HepG2 (cell line): ENCODE results near the gene COL27A1. TPM values are rescaled to one million over a fixed set of nuclear protein-coding genes. Genes with fewer than 3 reads are reported as not detected.

Source experiments
- ASH2L ChIP-seq: fragments of 300-600, 200-600 bp; sonication (generic); IDR thresholded peaks from 2 replicates; pipeline ENCODE4 v1.7.0; 2017; ENCODE audit warnings: low read depth, mild to moderate bottlenecking, moderate library complexity, mixed read lengths, low read length; ENCODE audit not compliant: insufficient read length
- CREM ChIP-seq, 2 experiments: sonication (generic) in 1 of 2; formaldehyde crosslinking in 1 of 2; IDR thresholded peaks; 2 replicates each; pipeline versions ENCODE4 v1.4.0 to v1.6.1; 2016 to 2020; ENCODE audit warnings: antibody characterized with exemption in 1 of 2, mild to moderate bottlenecking in 1 of 2, missing genetic modification reagents in 1 of 2
- MAZ ChIP-seq, 2 experiments: sonication (generic) in 1 of 2; formaldehyde crosslinking in 1 of 2; IDR thresholded peaks; 2 replicates each; pipeline versions ENCODE4 v1.5.0 to v1.6.1; 2012 to 2020; ENCODE audit warnings: low read depth in 2 of 2, mild to moderate bottlenecking in 2 of 2, borderline replicate concordance in 1 of 2, improper control_type of control experiment in 1 of 2, low read length in 1 of 2, missing genetic modification reagents in 1 of 2, moderate library complexity in 1 of 2
- MLX ChIP-seq: IDR thresholded peaks from 2 replicates; pipeline ENCODE4 v1.6.1; 2016
- SATB2 ChIP-seq: sonication (generic); formaldehyde crosslinking; IDR thresholded peaks from 2 replicates; pipeline ENCODE4 v1.5.0; 2020; ENCODE audit warnings: missing genetic modification reagents
- THAP9 ChIP-seq: sonication (generic); formaldehyde crosslinking; IDR thresholded peaks from 2 replicates; pipeline ENCODE4; 2020; ENCODE audit warnings: missing genetic modification reagents, mild to moderate bottlenecking, borderline replicate concordance
- ZBTB4 ChIP-seq: sonication (generic); formaldehyde crosslinking; IDR thresholded peaks from 2 replicates; pipeline ENCODE4 v1.4.0; 2020; ENCODE audit warnings: missing genetic modification reagents, mild to moderate bottlenecking, borderline replicate concordance
- ZNF205 ChIP-seq: IDR thresholded peaks from 2 replicates; pipeline ENCODE4 v1.6.1; 2018; ENCODE audit warnings: missing biosample characterization, missing genetic modification reagents
- ZNF501 ChIP-seq: sonication (generic); formaldehyde crosslinking; IDR thresholded peaks from 2 replicates; pipeline ENCODE4 v1.5.1; 2020; ENCODE audit warnings: mild to moderate bottlenecking, moderate library complexity, missing genetic modification reagents
- polyA plus RNA-seq, 8 experiments: library from polyadenylated mRNA; depleted of rRNA in 3 of 8; stranded (reverse) in 7 of 8; unstranded in 1 of 8; fragments of >200 nt; fragmentation: Illumina TruSeq in 4 of 8; extraction: Trizol in 4 of 8; gene quantifications; 2 replicates each; pipeline versions ENCODE4 v1.2.1 to v1.2.3, GENCODE V29; 2011 to 2016; ENCODE audit warnings: low read depth in 4 of 8, missing spikeins in 1 of 8, mixed read lengths in 1 of 8; ENCODE audit not compliant: insufficient read depth in 1 of 8
- total RNA-seq, 5 experiments: library from RNA; depleted of rRNA; stranded (reverse); fragments of >200 nt; fragmentation: Illumina TruSeq; extraction: Trizol; gene quantifications; 2 replicates each; pipeline ENCODE4 v1.2.3, GENCODE V29; 2016; ENCODE audit warnings: low read depth in 1 of 5
- TF ChIP-seq, protein P1 (sequence below): sonication (generic); formaldehyde crosslinking; IDR thresholded peaks from one replicate; pipeline ENCODE4 v1.5.1; 2020; ENCODE audit warnings: mild to moderate bottlenecking, missing genetic modification reagents; ENCODE audit errors: not compliant biosample characterization

Gene COL27A1
- total and polyA plus RNA-seq, 2 of the 13 experiments (the other 11 are each of a cell fraction or from before 2014, with no cell fraction given), result 71.3 to 89.1 TPM

DNA sequence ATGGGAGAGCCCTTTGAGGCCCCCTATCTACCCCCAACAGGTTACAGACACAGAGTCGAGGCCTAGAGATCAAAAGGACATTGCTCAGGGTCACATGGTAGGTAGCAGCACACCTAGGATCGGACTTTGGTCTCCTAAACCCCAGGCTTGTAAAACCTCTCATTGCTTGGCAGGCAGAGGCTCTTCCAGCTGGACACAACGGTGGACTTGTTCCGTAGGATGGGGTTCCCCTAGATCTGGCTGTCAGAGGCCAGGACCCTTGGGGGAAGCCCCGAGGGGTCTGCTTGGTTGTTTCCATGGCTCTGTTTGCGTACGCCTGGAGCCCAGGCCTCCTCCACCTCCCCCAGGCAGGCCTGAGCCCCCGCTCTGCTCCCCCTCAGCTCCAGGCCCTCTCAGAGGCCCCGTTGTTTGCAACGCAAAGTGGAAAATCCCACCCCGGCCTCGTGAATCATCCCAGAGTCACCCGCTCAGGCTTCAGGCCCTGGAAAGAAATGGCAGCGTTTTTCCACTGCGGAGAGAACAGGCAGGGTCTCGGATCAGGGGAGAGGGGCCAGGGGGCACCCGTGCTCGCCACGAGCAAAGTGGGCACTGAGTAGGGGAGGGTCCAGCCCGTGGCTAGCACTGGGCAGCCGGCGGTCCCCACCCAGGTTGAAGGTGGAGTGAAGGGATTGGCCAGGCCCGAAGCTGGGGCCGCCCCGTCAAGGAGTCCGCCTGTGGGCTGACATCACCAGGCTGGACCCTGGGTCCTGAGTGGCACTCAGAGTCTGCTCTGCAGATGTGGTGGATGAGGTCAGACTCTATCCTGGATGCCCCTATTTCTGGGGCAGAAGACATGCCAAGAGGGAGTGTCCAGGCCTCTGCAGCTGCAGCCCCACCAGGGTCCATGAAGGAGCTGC lies 19.8 kb downstream of the COL27A1 start (continued):
- TF ChIP-seq ZBTB4 (CRISPR knock-in tag) (peak; percentile 37), CREM (IDR thresholded peaks at IDR 0.05) (peak; percentile 57), CREM (CRISPR knock-in tag; IDR thresholded peaks at IDR 0.05) (no peak), MAZ (IDR thresholded peaks at IDR 0.05; ENCODE audit: borderline replicate concordance, low read depth, low read length) (peak; percentile 40; the same call in 1 of the 2 replicates), MAZ (CRISPR knock-in tag; IDR thresholded peaks at IDR 0.05; ENCODE audit: low read depth) (peak; percentile 57; the same call in 1 of the 2 replicates), THAP9 (CRISPR knock-in tag) (no peak; the same call in 1 of the 2 replicates), ASH2L (peak; percentile 100), ZNF205 (CRISPR knock-in tag) (peak; percentile 80; the same call in 1 of the 2 replicates), SATB2 (0 out of 2 replicates have a peak, but pooled peaks have one; percentile 35), MLX (CRISPR knock-in tag) (peak; percentile 60), ZNF501 (no peak; the same call in none of the 2 replicates)
- TF ChIP-seq, protein P1, sequence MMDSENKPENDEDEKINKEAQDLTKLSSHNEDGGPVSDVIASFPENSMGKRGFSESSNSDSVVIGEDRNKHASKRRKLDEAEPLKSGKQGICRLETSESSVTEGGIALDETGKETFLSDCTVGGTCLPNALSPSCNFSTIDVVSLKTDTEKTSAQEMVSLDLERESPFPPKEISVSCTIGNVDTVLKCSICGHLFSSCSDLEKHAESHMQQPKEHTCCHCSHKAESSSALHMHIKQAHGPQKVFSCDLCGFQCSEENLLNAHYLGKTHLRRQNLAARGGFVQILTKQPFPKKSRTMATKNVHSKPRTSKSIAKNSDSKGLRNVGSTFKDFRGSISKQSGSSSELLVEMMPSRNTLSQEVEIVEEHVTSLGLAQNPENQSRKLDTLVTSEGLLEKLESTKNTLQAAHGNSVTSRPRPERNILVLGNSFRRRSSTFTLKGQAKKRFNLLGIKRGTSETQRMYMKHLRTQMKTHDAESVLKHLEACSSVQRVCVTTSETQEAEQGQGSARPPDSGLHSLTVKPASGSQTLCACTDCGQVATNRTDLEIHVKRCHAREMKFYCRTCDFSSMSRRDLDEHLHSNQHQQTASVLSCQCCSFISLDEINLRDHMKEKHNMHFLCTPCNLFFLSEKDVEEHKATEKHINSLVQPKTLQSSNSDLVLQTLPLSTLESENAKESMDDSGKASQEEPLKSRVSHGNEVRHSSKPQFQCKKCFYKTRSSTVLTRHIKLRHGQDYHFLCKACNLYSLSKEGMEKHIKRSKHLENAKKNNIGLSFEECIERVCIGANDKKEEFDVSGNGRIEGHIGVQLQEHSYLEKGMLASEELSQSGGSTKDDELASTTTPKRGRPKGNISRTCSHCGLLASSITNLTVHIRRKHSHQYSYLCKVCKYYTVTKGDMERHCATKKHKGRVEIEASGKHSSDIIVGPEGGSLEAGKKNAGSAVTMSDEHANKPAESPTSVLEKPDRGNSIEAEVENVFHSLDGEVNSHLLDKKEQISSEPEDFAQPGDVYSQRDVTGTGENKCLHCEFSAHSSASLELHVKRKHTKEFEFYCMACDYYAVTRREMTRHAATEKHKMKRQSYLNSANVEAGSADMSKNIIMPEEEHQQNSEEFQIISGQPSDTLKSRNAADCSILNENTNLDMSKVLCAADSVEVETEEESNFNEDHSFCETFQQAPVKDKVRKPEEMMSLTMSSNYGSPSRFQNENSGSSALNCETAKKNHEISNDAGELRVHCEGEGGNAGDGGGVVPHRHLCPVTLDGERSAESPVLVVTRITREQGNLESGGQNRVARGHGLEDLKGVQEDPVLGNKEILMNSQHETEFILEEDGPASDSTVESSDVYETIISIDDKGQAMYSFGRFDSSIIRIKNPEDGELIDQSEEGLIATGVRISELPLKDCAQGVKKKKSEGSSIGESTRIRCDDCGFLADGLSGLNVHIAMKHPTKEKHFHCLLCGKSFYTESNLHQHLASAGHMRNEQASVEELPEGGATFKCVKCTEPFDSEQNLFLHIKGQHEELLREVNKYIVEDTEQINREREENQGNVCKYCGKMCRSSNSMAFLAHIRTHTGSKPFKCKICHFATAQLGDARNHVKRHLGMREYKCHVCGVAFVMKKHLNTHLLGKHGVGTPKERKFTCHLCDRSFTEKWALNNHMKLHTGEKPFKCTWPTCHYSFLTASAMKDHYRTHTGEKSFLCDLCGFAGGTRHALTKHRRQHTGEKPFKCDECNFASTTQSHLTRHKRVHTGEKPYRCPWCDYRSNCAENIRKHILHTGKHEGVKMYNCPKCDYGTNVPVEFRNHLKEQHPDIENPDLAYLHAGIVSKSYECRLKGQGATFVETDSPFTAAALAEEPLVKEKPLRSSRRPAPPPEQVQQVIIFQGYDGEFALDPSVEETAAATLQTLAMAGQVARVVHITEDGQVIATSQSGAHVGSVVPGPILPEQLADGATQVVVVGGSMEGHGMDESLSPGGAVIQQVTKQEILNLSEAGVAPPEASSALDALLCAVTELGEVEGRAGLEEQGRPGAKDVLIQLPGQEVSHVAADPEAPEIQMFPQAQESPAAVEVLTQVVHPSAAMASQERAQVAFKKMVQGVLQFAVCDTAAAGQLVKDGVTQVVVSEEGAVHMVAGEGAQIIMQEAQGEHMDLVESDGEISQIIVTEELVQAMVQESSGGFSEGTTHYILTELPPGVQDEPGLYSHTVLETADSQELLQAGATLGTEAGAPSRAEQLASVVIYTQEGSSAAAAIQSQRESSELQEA (CRISPR knock-in tag), result no peak
